PC-9 (cell line): Measurements from ENCODE around the gene MGAT5.

Source experiments
- EZH2 ChIP-seq: fragments of 200-600 bp; sonication (generic); IDR thresholded peaks from 2 replicates; pipeline ENCODE4 v1.8.0; 2017; ENCODE audit warnings: antibody characterized with exemption, low read depth
- TF ChIP-seq, protein P1 (sequence below): fragments of 200-600 bp; sonication (generic); conservative IDR thresholded peaks from 2 replicates; pipeline ENCODE4 v1.6.1; 2017; ENCODE audit warnings: mixed run types, antibody characterized with exemption, mild to moderate bottlenecking, moderate library complexity

DNA sequence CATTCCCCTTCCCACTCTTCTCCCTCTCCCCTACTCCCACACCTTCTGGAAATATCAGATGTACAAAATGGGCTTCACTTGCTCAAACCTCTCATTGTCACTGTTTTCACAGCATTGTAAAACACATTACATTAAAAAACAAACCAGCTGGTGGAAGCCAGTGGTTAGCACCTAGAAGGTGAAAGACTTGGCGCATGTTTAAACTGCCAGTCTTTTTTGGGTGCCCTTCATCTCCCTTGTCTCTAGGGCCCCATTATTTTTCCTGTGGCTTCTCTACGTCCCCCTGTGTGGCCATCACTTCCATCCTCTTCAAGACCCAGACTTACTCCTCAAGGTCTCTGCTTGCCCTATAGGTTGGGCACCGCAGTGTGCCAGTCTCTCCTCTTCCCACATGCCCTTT, 34.9 kb downstream of the MGAT5 start:
- TF ChIP-seq EZH2: no peak
- TF ChIP-seq, protein P1, sequence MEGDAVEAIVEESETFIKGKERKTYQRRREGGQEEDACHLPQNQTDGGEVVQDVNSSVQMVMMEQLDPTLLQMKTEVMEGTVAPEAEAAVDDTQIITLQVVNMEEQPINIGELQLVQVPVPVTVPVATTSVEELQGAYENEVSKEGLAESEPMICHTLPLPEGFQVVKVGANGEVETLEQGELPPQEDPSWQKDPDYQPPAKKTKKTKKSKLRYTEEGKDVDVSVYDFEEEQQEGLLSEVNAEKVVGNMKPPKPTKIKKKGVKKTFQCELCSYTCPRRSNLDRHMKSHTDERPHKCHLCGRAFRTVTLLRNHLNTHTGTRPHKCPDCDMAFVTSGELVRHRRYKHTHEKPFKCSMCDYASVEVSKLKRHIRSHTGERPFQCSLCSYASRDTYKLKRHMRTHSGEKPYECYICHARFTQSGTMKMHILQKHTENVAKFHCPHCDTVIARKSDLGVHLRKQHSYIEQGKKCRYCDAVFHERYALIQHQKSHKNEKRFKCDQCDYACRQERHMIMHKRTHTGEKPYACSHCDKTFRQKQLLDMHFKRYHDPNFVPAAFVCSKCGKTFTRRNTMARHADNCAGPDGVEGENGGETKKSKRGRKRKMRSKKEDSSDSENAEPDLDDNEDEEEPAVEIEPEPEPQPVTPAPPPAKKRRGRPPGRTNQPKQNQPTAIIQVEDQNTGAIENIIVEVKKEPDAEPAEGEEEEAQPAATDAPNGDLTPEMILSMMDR: no peak
